Measurements from ENCODE around the gene HMGCR. TPM values are rescaled to one million over a fixed set of nuclear protein-coding genes. Genes with fewer than 3 reads are reported as not detected.

Gene HMGCR
- polyA plus RNA-seq, 3 donors = 19.8 to 33.3 (median 31.9) TPM

- no peaks in the 10 kb centered on the region for H3K79me2 ChIP-seq (ENCODE audit: insufficient read depth, low read length)
These were observed 26.9 kb downstream of the HMGCR start for GRCh38 chr5:75363726-75364495.

DNA sequence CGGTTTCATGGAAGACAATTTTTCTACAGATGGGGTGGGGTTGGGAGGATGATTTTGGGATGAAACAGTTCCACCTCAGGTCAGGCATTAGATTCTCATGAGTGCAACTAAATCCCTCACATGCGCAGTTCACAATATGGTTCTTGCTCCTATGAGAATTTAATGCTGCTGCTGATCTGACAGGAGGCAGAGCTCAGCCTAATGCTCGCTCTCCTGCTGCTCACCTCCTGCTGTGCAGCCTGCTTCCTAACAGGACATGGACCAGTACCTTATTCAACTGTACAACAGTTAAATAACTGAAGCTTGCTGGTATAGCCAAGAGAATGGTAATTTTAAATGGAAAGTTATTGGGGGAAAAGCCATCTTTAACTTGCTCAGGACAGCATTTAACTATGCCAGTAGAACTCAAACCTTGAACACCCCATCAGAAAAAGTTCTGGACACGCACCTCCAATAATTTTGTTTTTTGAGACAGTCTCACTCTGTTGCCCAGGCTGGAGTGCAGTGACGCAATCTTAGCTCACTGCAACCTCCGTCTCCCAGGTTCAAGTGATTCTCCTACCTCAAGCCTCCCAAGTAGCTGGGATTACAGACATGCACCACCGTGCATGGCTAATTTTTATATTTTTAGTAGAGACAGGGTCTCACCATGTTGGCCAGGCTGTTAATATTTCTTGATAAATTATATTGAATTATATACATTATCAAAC, 27.7 kb downstream of the HMGCR start:
- no peak overlapping the region for H2AFZ ChIP-seq (ENCODE audit: insufficient read depth, low read depth, low read length, poor library complexity, severe bottlenecking)
- H3K9me3 ChIP-seq (replicated peaks in 1 of 2; ENCODE audit: control insufficient read depth in 1 of 2, insufficient read depth in 1 of 2, low read length in 2 of 2) = no peaks in the 10 kb centered on the region
- H3K4me2 ChIP-seq (replicated peaks; ENCODE audit: extremely low read depth, low read length, poor library complexity, severe bottlenecking) = no peak overlapping the region
- H3K36me3 ChIP-seq (replicated peaks in 1 of 2; ENCODE audit: control insufficient read depth in 1 of 2, insufficient read depth in 2 of 2, low read length in 2 of 2) = peaks cover 32 to 51% of the 10 kb centered on the region in 2 donors
- peaks cover 0 to 2% (median 0%) of the 10 kb centered on the region in 7 donors for H3K9me3 Mint-ChIP-seq
- 97% methylated on average over 4 of the region's 7 CpGs for WGBS (ENCODE audit: insufficient coverage)
- H3K4me1 Mint-ChIP-seq = no peaks in the 10 kb centered on the region
- H3K27me3 ChIP-seq (ENCODE audit: control insufficient read depth in 2 of 2, insufficient read depth in 2 of 2, low read length in 2 of 2) = no peaks in the 10 kb centered on the region
- H3K4me3 ChIP-seq (replicated peaks in 1 of 3; ENCODE audit: low read depth in 2 of 3, low read length in 3 of 3) = no peak overlapping the region
- H3K27ac Mint-ChIP-seq = peak overlapping the region in 1 of 7 donors; percentile 30
- no peaks in the 10 kb centered on the region for H3K4me1 ChIP-seq (ENCODE audit: control insufficient read depth in 1 of 2, insufficient read depth in 2 of 2, low read length in 2 of 2)
- H3K9ac ChIP-seq (ENCODE audit: insufficient read depth, low read length, poor library complexity, severe bottlenecking) = no peak overlapping the region
- H3K79me2 ChIP-seq (ENCODE audit: insufficient read depth, low read length) = no peaks in the 10 kb centered on the region
- H4K20me1 ChIP-seq (ENCODE audit: insufficient read depth, low read length) = peaks cover 5% of the 10 kb centered on the region
- intact Hi-C loops (cut with micrococcal nuclease) = no loop called here
- peaks cover 32 to 49% of the 10 kb centered on the region in 2 donors for H3K36me3 Mint-ChIP-seq
- no peak overlapping the region for H3K27ac ChIP-seq (ENCODE audit: low read depth in 1 of 2, low read length in 2 of 2)
- peaks cover 0 to 1% (median 0%) of the 10 kb centered on the region in 3 donors for H3K27me3 Mint-ChIP-seq (ENCODE audit: low read depth in 3 of 3)
- DNase-seq = no peak
- H3K4me3 Mint-ChIP-seq = no peak overlapping the region
- TF ChIP-seq, protein P1, sequence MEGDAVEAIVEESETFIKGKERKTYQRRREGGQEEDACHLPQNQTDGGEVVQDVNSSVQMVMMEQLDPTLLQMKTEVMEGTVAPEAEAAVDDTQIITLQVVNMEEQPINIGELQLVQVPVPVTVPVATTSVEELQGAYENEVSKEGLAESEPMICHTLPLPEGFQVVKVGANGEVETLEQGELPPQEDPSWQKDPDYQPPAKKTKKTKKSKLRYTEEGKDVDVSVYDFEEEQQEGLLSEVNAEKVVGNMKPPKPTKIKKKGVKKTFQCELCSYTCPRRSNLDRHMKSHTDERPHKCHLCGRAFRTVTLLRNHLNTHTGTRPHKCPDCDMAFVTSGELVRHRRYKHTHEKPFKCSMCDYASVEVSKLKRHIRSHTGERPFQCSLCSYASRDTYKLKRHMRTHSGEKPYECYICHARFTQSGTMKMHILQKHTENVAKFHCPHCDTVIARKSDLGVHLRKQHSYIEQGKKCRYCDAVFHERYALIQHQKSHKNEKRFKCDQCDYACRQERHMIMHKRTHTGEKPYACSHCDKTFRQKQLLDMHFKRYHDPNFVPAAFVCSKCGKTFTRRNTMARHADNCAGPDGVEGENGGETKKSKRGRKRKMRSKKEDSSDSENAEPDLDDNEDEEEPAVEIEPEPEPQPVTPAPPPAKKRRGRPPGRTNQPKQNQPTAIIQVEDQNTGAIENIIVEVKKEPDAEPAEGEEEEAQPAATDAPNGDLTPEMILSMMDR (IDR thresholded peaks at IDR 0.05) = no peak

More at GRCh38 chr5:75363726-75364495, 26.9 kb downstream of the HMGCR start:
- H3K4me3 ChIP-seq (replicated peaks in 1 of 3; ENCODE audit: low read depth in 2 of 3, low read length in 3 of 3) = no peak overlapping the region
- peaks cover 37 to 51% of the 10 kb centered on the region in 2 donors for H3K36me3 ChIP-seq (replicated peaks in 1 of 2; ENCODE audit: control insufficient read depth in 1 of 2, insufficient read depth in 2 of 2, low read length in 2 of 2)
- H3K9ac ChIP-seq (ENCODE audit: insufficient read depth, low read length, poor library complexity, severe bottlenecking) = no peak overlapping the region
- no peaks in the 10 kb centered on the region for H3K27me3 ChIP-seq (ENCODE audit: control insufficient read depth in 2 of 2, insufficient read depth in 2 of 2, low read length in 2 of 2)
- H2AFZ ChIP-seq (ENCODE audit: insufficient read depth, low read depth, low read length, poor library complexity, severe bottlenecking) = no peak overlapping the region
- TF ChIP-seq, protein P1 (IDR thresholded peaks at IDR 0.05) = no peak
- H3K4me1 Mint-ChIP-seq = no peaks in the 10 kb centered on the region
- peaks cover 38 to 51% of the 10 kb centered on the region in 2 donors for H3K36me3 Mint-ChIP-seq
- peaks cover 0 to 2% (median 0%) of the 10 kb centered on the region in 7 donors for H3K9me3 Mint-ChIP-seq
- H3K4me2 ChIP-seq (replicated peaks; ENCODE audit: extremely low read depth, low read length, poor library complexity, severe bottlenecking) = no peak overlapping the region
- H3K4me1 ChIP-seq (ENCODE audit: control insufficient read depth in 1 of 2, insufficient read depth in 2 of 2, low read length in 2 of 2) = no peaks in the 10 kb centered on the region
- peaks cover 13% of the 10 kb centered on the region for H4K20me1 ChIP-seq (ENCODE audit: insufficient read depth, low read length)
- WGBS (ENCODE audit: insufficient coverage) = 100% methylated on average over 5 of the region's 8 CpGs
- intact Hi-C loops (cut with micrococcal nuclease) = no loop called here
- H3K27me3 Mint-ChIP-seq (ENCODE audit: low read depth in 3 of 3) = peaks cover 0 to 1% (median 0%) of the 10 kb centered on the region in 3 donors
- H3K9me3 ChIP-seq (replicated peaks in 1 of 2; ENCODE audit: control insufficient read depth in 1 of 2, insufficient read depth in 1 of 2, low read length in 2 of 2) = no peaks in the 10 kb centered on the region
- DNase-seq = no peak
- no peak overlapping the region for H3K27ac Mint-ChIP-seq
- H3K4me3 Mint-ChIP-seq = no peak overlapping the region
- no peak overlapping the region for H3K27ac ChIP-seq (ENCODE audit: low read depth in 1 of 2, low read length in 2 of 2)

Data from CD14-positive monocyte (primary cell).